Kasumi-1 (cell line): ENCODE results near the gene FRY.

Source experiments
- DNase-seq, 2 experiments: peaks; one replicate each; lab custom pipeline; 2025; lab: John Stamatoyannopoulos, UW

Gene FRY

GRCh38 chr13:32309312-32310133, 277.9 kb downstream of the FRY start:
- DNase-seq = peak; percentile 5 to 48

GRCh38 chr13:32310134-32310706, 278.6 kb downstream of the FRY start:
- DNase-seq = peak; percentile 27 to 48

- DNase-seq = no peak
Observed at GRCh38 chr13:32311188-32311897, 279.8 kb downstream of the FRY start.

- peak; percentile 47 to 50 for DNase-seq
Observed at GRCh38 chr13:32314271-32315237, 283.0 kb downstream of the FRY start.

- peak; percentile 54 to 63 for DNase-seq
Observed at GRCh38 chr13:32315238-32316027, 283.9 kb downstream of the FRY start, which contains the start of the genes BRCA2 and ZAR1L. Gene BRCA2 (plus strand): TSS chr13:32315508. CDS start chr13:32316461, 953 bp downstream. Gene ZAR1L (minus strand): TSS chr13:32315363. CDS start chr13:32311925, 3,438 bp downstream.

- DNase-seq = no peak
Observed at GRCh38 chr13:32316028-32316339, 284.4 kb downstream of the FRY start.

GRCh38 chr13:32316501-32316900, 284.9 kb downstream of the FRY start:
- DNase-seq = peak; percentile 23 to 24

- DNase-seq = no peak
Observed at GRCh38 chr13:32317716-32318465, 286.3 kb downstream of the FRY start.

- no peak for DNase-seq
Observed at GRCh38 chr13:32320528-32320927, 289.0 kb downstream of the FRY start.

GRCh38 chr13:32323912-32324311, 292.3 kb downstream of the FRY start:
- DNase-seq = no peak

- no peak for DNase-seq
Observed at GRCh38 chr13:32330441-32330840, 298.9 kb downstream of the FRY start.

- DNase-seq = no peak
Observed at GRCh38 chr13:32334671-32335070, 303.1 kb downstream of the FRY start.

- DNase-seq = no peak
Observed at GRCh38 chr13:32340914-32341313, 309.3 kb downstream of the FRY start.

GRCh38 chr13:32347651-32348050, 316.1 kb downstream of the FRY start:
- no peak for DNase-seq
